GM18907 (cell line): ENCODE data around the gene CASP8.
A peak's percentile ranks its signal among the peaks of the same experiment; 100 is the strongest.
"Not testable (repeated sequence)": the region's sequence is repeated elsewhere in the genome, so short reads cannot be mapped to it uniquely, and the experiment has no call there.

Source experiments
- ATAC-seq: cut with Tn5 transposase; IDR thresholded peaks from one replicate; pipeline ENCODE4 v1.9.1; 2021; ENCODE audit warnings: mild to moderate bottlenecking, moderate library complexity; ENCODE audit not compliant: unreplicated experiment

CASP8 gene

GRCh38 chr2:201239167-201239935 is 21.0 kb upstream of the CASP8 start:
- not testable (repeated sequence) for ATAC-seq

GRCh38 chr2:201242571-201243277 is 17.6 kb upstream of the CASP8 start:
- no peak for ATAC-seq

GRCh38 chr2:201244829-201245228 is 15.5 kb upstream of the CASP8 start:
- ATAC-seq: no peak

GRCh38 chr2:201246280-201246679 is 14.1 kb upstream of the CASP8 start:
- ATAC-seq: no peak

- ATAC-seq: no peak
Observed at GRCh38 chr2:201248288-201248844, 12.0 kb upstream of the CASP8 start.

GRCh38 chr2:201249889-201250288 is 10.4 kb upstream of the CASP8 start:
- no peak for ATAC-seq

GRCh38 chr2:201250741-201251140 is 9.6 kb upstream of the CASP8 start:
- no peak for ATAC-seq

GRCh38 chr2:201254081-201254730 is 6.1 kb upstream of the CASP8 start:
- ATAC-seq: no peak

GRCh38 chr2:201255408-201256033 is 4.8 kb upstream of the CASP8 start:
- no peak for ATAC-seq

GRCh38 chr2:201256082-201256481 is 4.3 kb upstream of the CASP8 start:
- ATAC-seq: no peak

GRCh38 chr2:201257381-201257955 is 2.9 kb upstream of the CASP8 start:
- ATAC-seq: peak; percentile 63

- ATAC-seq: peak; percentile 75
Observed at GRCh38 chr2:201257956-201258665, 2.2 kb upstream of the CASP8 start.

- no peak for ATAC-seq
Observed at GRCh38 chr2:201258666-201259615, 1.4 kb upstream of the CASP8 start.

GRCh38 chr2:201261471-201261870 is 1.1 kb downstream of the CASP8 start:
- ATAC-seq: no peak

- no peak for ATAC-seq
Observed at GRCh38 chr2:201261906-201262305, 1.6 kb downstream of the CASP8 start.

- no peak for ATAC-seq
Observed at GRCh38 chr2:201262718-201263117, 2.4 kb downstream of the CASP8 start.

- ATAC-seq: no peak
Observed at GRCh38 chr2:201263779-201264178, 3.4 kb downstream of the CASP8 start.

- no peak for ATAC-seq
Observed at GRCh38 chr2:201264472-201265173, 4.3 kb downstream of the CASP8 start.
